ENCODE measurements around the gene PPDPF. TPM values are rescaled to one million over a fixed set of nuclear protein-coding genes. Genes with fewer than 3 reads are reported as not detected.

PPDPF gene
- total RNA-seq, 4 donors from 2014 or later: 142 to 613 (median 338) TPM

GRCh38 chr20:63501818-63502670 is 18.5 kb upstream of the PPDPF start:
- Histone ChIP-seq H3K36me3 (no peaks in the 10 kb centered on the region), H3K27ac (no peak overlapping the region), H3K9me3 (peaks cover 0 to 15% (median 0%) of the 10 kb centered on the region in 3 donors), H3K4me3 (no peak overlapping the region), H3K27me3 (peaks cover 0 to 98% (median 15%) of the 10 kb centered on the region in 4 donors), H3K4me1 (peaks cover 9 to 24% (median 21%) of the 10 kb centered on the region in 3 donors)
- TF ChIP-seq POLR2A (IDR thresholded peaks at IDR 0.05): no peak
- intact Hi-C loops (cut with DNase I): no loop called here
- DNase-seq: no peak
- WGBS, 2 donors: 12 to 27% methylated on average over 10 to 12 of the region's 26 CpGs

GRCh38 chr20:63502671-63503172 is 17.8 kb upstream of the PPDPF start:
- TF ChIP-seq CTCF (IDR thresholded peaks at IDR 0.05): no peak
- no peak for TF ChIP-seq POLR2A (IDR thresholded peaks at IDR 0.05)
- WGBS, 2 donors: no CpG with 5 or more reads among the region's 15 CpGs
- DNase-seq: no peak
- Histone ChIP-seq H3K27ac (no peak overlapping the region), H3K9me3 (peaks cover 0 to 15% (median 0%) of the 10 kb centered on the region in 3 donors), H3K4me1 (peaks cover 9 to 22% (median 20%) of the 10 kb centered on the region in 3 donors), H3K4me3 (no peak overlapping the region), H3K27me3 (peaks cover 0 to 98% (median 14%) of the 10 kb centered on the region in 4 donors), H3K36me3 (no peaks in the 10 kb centered on the region)
- intact Hi-C loops (cut with DNase I): no loop called here

- Histone ChIP-seq H3K9me3 (peaks cover 0 to 15% (median 0%) of the 10 kb centered on the region in 3 donors), H3K4me1 (peaks cover 5 to 14% (median 12%) of the 10 kb centered on the region in 3 donors), H3K36me3 (no peaks in the 10 kb centered on the region), H3K27ac (no peak overlapping the region), H3K27me3 (peaks cover 0 to 98% (median 7%) of the 10 kb centered on the region in 4 donors), H3K4me3 (no peak overlapping the region)
- TF ChIP-seq CTCF (IDR thresholded peaks at IDR 0.05) (no peak), POLR2A (IDR thresholded peaks at IDR 0.05) (no peak)
- DNase-seq: no peak
- WGBS, 2 donors: 21 to 33% methylated on average over 2 to 3 of the region's 7 CpGs
- intact Hi-C loops (cut with DNase I): no loop called here
Measured at GRCh38 chr20:63503524-63503923, 17.0 kb upstream of the PPDPF start.

- Histone ChIP-seq H3K4me3 (no peak overlapping the region), H3K36me3 (no peaks in the 10 kb centered on the region), H3K27ac (no peak overlapping the region), H3K4me1 (peaks cover under 1 to 2% (median under 1%) of the 10 kb centered on the region in 3 donors), H3K27me3 (peaks cover 0 to 96% (median 4%) of the 10 kb centered on the region in 4 donors), H3K9me3 (peaks cover 0 to 15% (median 0%) of the 10 kb centered on the region in 3 donors)
- WGBS, 2 donors: 86 to 91% methylated on average over 8 to 9 of the region's 9 CpGs
- TF ChIP-seq POLR2A (IDR thresholded peaks at IDR 0.05) (no peak), CTCF (IDR thresholded peaks at IDR 0.05) (no peak)
- DNase-seq: no peak
- intact Hi-C loops (cut with DNase I): no loop called here
Measured at GRCh38 chr20:63504642-63505041, 15.9 kb upstream of the PPDPF start.

GRCh38 chr20:63505281-63505680 is 15.3 kb upstream of the PPDPF start:
- no peak for DNase-seq
- H3K4me3 ChIP-seq: no peak overlapping the region
- H3K4me1 ChIP-seq: no peaks in the 10 kb centered on the region
- H3K36me3 ChIP-seq: no peaks in the 10 kb centered on the region
- WGBS, 2 donors: 76 to 90% methylated on average over 4 to 6 of the region's 8 CpGs
- H3K9me3 ChIP-seq: peaks cover 0 to 15% (median 0%) of the 10 kb centered on the region in 3 donors
- intact Hi-C loops (cut with DNase I): no loop called here
- TF ChIP-seq CTCF (IDR thresholded peaks at IDR 0.05) (no peak), POLR2A (IDR thresholded peaks at IDR 0.05) (no peak)
- H3K27ac ChIP-seq: no peak overlapping the region
- H3K27me3 ChIP-seq: peaks cover 0 to 96% (median 1%) of the 10 kb centered on the region in 4 donors
